Neural cell (in vitro differentiated cells): ENCODE results near the gene APEX1. TPM values are rescaled to one million over a fixed set of nuclear protein-coding genes. Genes with fewer than 3 reads are reported as not detected.

Experiments
- H2AFZ ChIP-seq: fragments of 200-600, 300-800 bp; sonication (generic), shearing (Covaris generic); 2 replicates; pipeline ENCODE4 v1.6.0; 2014; ENCODE audit warnings: low read depth, mild to moderate bottlenecking, antibody characterized with exemption, low read length, moderate library complexity
- H3F3A ChIP-seq: fragments of 200-600 bp; shearing (Covaris generic); 2 replicates; pipeline ENCODE4 v1.6.1; 2016; ENCODE audit warnings: mild to moderate bottlenecking, moderate library complexity, mixed read lengths, antibody characterized with exemption, low read length; ENCODE audit not compliant: insufficient read depth, poor library complexity, severe bottlenecking
- H3K27ac ChIP-seq: fragments of 200-600, 300-800 bp; sonication (generic), shearing (Covaris generic); 2 replicates; pipeline ENCODE4 v1.5.1; 2014; ENCODE audit warnings: mild to moderate bottlenecking, low read length, moderate library complexity
- H3K27me3 ChIP-seq: fragments of 300-800, 200-600 bp; sonication (generic), shearing (Covaris generic); 2 replicates; pipeline ENCODE4 v1.6.0; 2014; ENCODE audit warnings: mild to moderate bottlenecking, low read depth, low read length, moderate library complexity; ENCODE audit not compliant: insufficient read depth
- H3K36me3 ChIP-seq: fragments of 300-800, 200-600 bp; sonication (generic), shearing (Covaris generic); 2 replicates; pipeline ENCODE4 v1.5.1; 2014; ENCODE audit warnings: mild to moderate bottlenecking, antibody characterized with exemption, low read length, moderate library complexity; ENCODE audit not compliant: insufficient read depth
- H3K4me2 ChIP-seq: fragments of 300-800, 200-600 bp; sonication (generic), shearing (Covaris generic); 2 replicates; pipeline ENCODE4 v1.6.0; 2014; ENCODE audit warnings: mild to moderate bottlenecking, low read length
- H3K4me3 ChIP-seq: fragments of 300-800, 200-600 bp; sonication (generic), shearing (Covaris generic); 2 replicates; pipeline ENCODE4 v1.5.1; 2014; ENCODE audit warnings: mild to moderate bottlenecking, low read length, moderate library complexity
- H3K79me2 ChIP-seq: fragments of 200-600 bp; shearing (Covaris generic); replicated peaks from 2 replicates; pipeline ENCODE4 v1.6.0; 2014; ENCODE audit warnings: mild to moderate bottlenecking, low read length, moderate library complexity; ENCODE audit not compliant: insufficient read depth
- H3K9ac ChIP-seq: fragments of 300-800, 200-600 bp; sonication (generic), shearing (Covaris generic); 2 replicates; pipeline ENCODE4 v1.6.1; 2016; ENCODE audit warnings: mild to moderate bottlenecking, low read length, mixed read lengths
- H3K9me2 ChIP-seq: fragments of 200-600 bp; shearing (Covaris generic); 2 replicates; pipeline ENCODE4 v1.6.1; 2016; ENCODE audit warnings: mild to moderate bottlenecking, low read length, mixed read lengths; ENCODE audit not compliant: insufficient read depth
- H3K9me3 ChIP-seq: fragments of 200-600, 300-800 bp; sonication (generic), shearing (Covaris generic); 2 replicates; pipeline ENCODE4 v1.6.1; 2016; ENCODE audit warnings: mild to moderate bottlenecking, mixed run types, low read length, moderate library complexity, mixed read lengths
- H4K20me1 ChIP-seq: fragments of 200-600 bp; shearing (Covaris generic); 2 replicates; pipeline ENCODE4 v1.6.1; 2016; ENCODE audit warnings: mild to moderate bottlenecking, mixed run types; ENCODE audit not compliant: insufficient read depth
- CTCF ChIP-seq: fragments of 450-650 bp; IDR thresholded peaks from 2 replicates; pipeline ENCODE4 v1.5.1; 2014; ENCODE audit warnings: antibody characterized with exemption, mild to moderate bottlenecking, moderate library complexity; ENCODE audit not compliant: poor library complexity, severe bottlenecking
- EP300 ChIP-seq: fragments of 450-650 bp; conservative IDR thresholded peaks from 2 replicates; pipeline ENCODE4 v1.6.1; 2014; ENCODE audit warnings: antibody characterized with exemption, mild to moderate bottlenecking, moderate library complexity; ENCODE audit not compliant: poor library complexity, severe bottlenecking
- EZH2 ChIP-seq: fragments of 200-600, 300-800 bp; shearing (Covaris generic), sonication (generic); IDR thresholded peaks from 2 replicates; pipeline ENCODE4 v1.6.1; 2014; ENCODE audit warnings: antibody characterized with exemption, low read length, borderline replicate concordance, mild to moderate bottlenecking; ENCODE audit not compliant: insufficient read depth, poor library complexity, severe bottlenecking
- MXI1 ChIP-seq: fragments of 450-650 bp; conservative IDR thresholded peaks from 2 replicates; pipeline ENCODE4 v1.6.1; 2014; ENCODE audit warnings: antibody characterized with exemption, mild to moderate bottlenecking; ENCODE audit not compliant: poor library complexity, severe bottlenecking
- POLR2AphosphoS5 ChIP-seq: IDR thresholded peaks from 2 replicates; pipeline ENCODE4 v1.6.1; 2012
- RAD21 ChIP-seq: fragments of 450-650 bp; conservative IDR thresholded peaks from 2 replicates; pipeline ENCODE4 v1.6.1; 2014; ENCODE audit warnings: antibody characterized with exemption, mild to moderate bottlenecking, moderate library complexity
- REST ChIP-seq: IDR thresholded peaks from 2 replicates; pipeline ENCODE4 v1.6.1; 2012; ENCODE audit warnings: borderline replicate concordance
- SMC3 ChIP-seq: fragments of 450-650 bp; conservative IDR thresholded peaks from 2 replicates; pipeline ENCODE4 v1.6.1; 2014; ENCODE audit warnings: antibody characterized with exemption, mild to moderate bottlenecking, moderate library complexity; ENCODE audit not compliant: poor library complexity
- TAF1 ChIP-seq: IDR thresholded peaks from 2 replicates; pipeline ENCODE4 v1.6.1; 2012; ENCODE audit warnings: low read depth
- polyA plus RNA-seq: library from polyadenylated mRNA; depleted of rRNA; stranded (reverse); fragments of >200 nt; gene quantifications from 2 replicates; pipeline ENCODE4 v1.2.3, GENCODE V29; 2014

The APEX1 gene
- polyA plus RNA-seq, 1 donor from 2014 or later: 44.5 TPM

GRCh38 chr14:20461225-20462141, 6.5 kb downstream of the APEX1 start, which contains the start of gene PIP4P1:
PIP4P1 (minus strand) TSS chr14:20461434; CDS start chr14:20461325, 109 bp downstream.
- H2AFZ ChIP-seq: peak within 1 kb of the TSS; percentile 77

More at GRCh38 chr14:20461225-20462141, 6.5 kb downstream of the APEX1 start, which contains the start of gene PIP4P1:
- H3K4me3 ChIP-seq: peak within 1 kb of the TSS; percentile 92
- H3K27me3 ChIP-seq: no peaks in the 10 kb centered on the region
- peaks cover 33% of the 10 kb centered on the region for H3K79me2 ChIP-seq
- peak within 1 kb of the TSS; percentile 90 for H3K27ac ChIP-seq
- H3F3A ChIP-seq: no peaks in the 10 kb centered on the region
- no peaks in the 10 kb centered on the region for H4K20me1 ChIP-seq
- H3K9me3 ChIP-seq: no peaks in the 10 kb centered on the region
- H3K4me2 ChIP-seq: peak within 1 kb of the TSS; percentile 53
- H3K9ac ChIP-seq: peak within 1 kb of the TSS; percentile 93
- peak; percentile 36 for TF ChIP-seq MXI1
- TF ChIP-seq RAD21: peak; percentile 28
- TF ChIP-seq POLR2AphosphoS5: peak; percentile 97
- no peak for TF ChIP-seq EZH2
- no peak for TF ChIP-seq TAF1
- TF ChIP-seq SMC3: no peak
- no peak for TF ChIP-seq CTCF
- TF ChIP-seq REST: peak; percentile 63
- peak; percentile 59 for TF ChIP-seq EP300
- H3K36me3 ChIP-seq: no peaks in the 10 kb centered on the region
- no peaks in the 10 kb centered on the region for H3K9me2 ChIP-seq
